Left lung (tissue), 10 donors: ENCODE data around the gene DOK7. TPM values are rescaled to one million over a fixed set of nuclear protein-coding genes. Genes with fewer than 3 reads are reported as not detected.

Experiments
- ATAC-seq: fragments of 200-7000 bp; cut with Tn5 transposase; one replicate; pipeline ENCODE4 v1.9.1; 2020; ENCODE audit warnings: moderate library complexity
- DNase-seq, 4 donors: peaks; one replicate each; pipeline ENCODE4 v3.0.0-alpha.2; 2013 to 2020
- H3K27ac ChIP-seq, 2 donors: fragments of 200-600 bp; sonication (generic) in 1 of 2; one replicate each; pipeline versions ENCODE4 v1.5.0 to v1.8.0; 2020 to 2021
- H3K27me3 ChIP-seq, 2 donors: fragments of 200-600 bp; sonication (generic) in 1 of 2; one replicate each; pipeline versions ENCODE4 v1.5.0 to v1.8.0; 2020 to 2021
- H3K36me3 ChIP-seq, 2 donors: fragments of 200-600 bp; sonication (generic) in 1 of 2; one replicate each; pipeline versions ENCODE4 v1.5.0 to v1.8.0; 2020 to 2021
- H3K4me1 ChIP-seq, 2 donors: fragments of 200-600 bp; one replicate each; pipeline ENCODE4 v1.8.0; 2021
- H3K4me3 ChIP-seq, 2 donors: fragments of 200-600 bp; sonication (generic) in 1 of 2; one replicate each; pipeline versions ENCODE4 v1.5.0 to v1.8.0; 2020 to 2021; ENCODE audit warnings: mild to moderate bottlenecking in 1 of 2
- H3K9me3 ChIP-seq, 2 donors: fragments of 200-600 bp; sonication (generic) in 1 of 2; one replicate each; pipeline versions ENCODE4 v1.5.0 to v1.8.0; 2020 to 2021
- CTCF ChIP-seq, 2 donors: fragments of 200-600 bp; sonication (generic) in 1 of 2; IDR thresholded peaks; one replicate each; pipeline versions ENCODE4 v1.5.0 to v1.8.0; 2021; ENCODE audit warnings: antibody characterized with exemption in 2 of 2
- intact Hi-C, 2 donors: fragments of 100-400 bp; cut with DNase I; formaldehyde crosslinking; loops; one replicate each; pipeline versions ENCODE4 v1.11.2 to v1.14.2; 2022
- polyA plus RNA-seq, 6 donors: library from polyadenylated mRNA; unstranded; fragments of 120-200 nt; gene quantifications; one replicate each; pipeline ENCODE4 v1.2.1, GENCODE V29; 2013; ENCODE audit not compliant: insufficient read length in 6 of 6
- total RNA-seq, 2 donors: library from RNA; stranded (reverse); fragmentation: NEBNext Ultra II Directional; extraction: Animal tissue kit (Norgen Biotek cat#: 25700); gene quantifications; one replicate each; pipeline ENCODE4 v1.2.1, GENCODE V29; 2021
- donor health status: DM: no; HTN: yes; CAD: no.
- donor health status: DM: no; HTN: no; CAD: no.

DOK7 gene
- total and polyA plus RNA-seq, 8 donors: 0.28 to 6.3 (median 1.2) TPM

GRCh38 chr4:3468154-3468553 lies 5.0 kb downstream of the DOK7 start:
- intact Hi-C loops: no loop called here
- Histone ChIP-seq H3K9me3 (no peaks in the 10 kb centered on the region), H3K4me1 (peaks cover 3 to 4% of the 10 kb centered on the region in 2 donors), H3K27ac (no peak overlapping the region), H3K27me3 (peaks cover 6 to 42% of the 10 kb centered on the region in 2 donors), H3K36me3 (no peaks in the 10 kb centered on the region), H3K4me3 (no peak overlapping the region)
- peak in 1 of 4 donors; percentile 29 for DNase-seq
- no peak for TF ChIP-seq CTCF (IDR thresholded peaks at IDR 0.05)
- no peak for ATAC-seq

- H3K36me3 ChIP-seq: no peaks in the 10 kb centered on the region
- no peak overlapping the region for H3K27ac ChIP-seq
- peaks cover 2 to 35% of the 10 kb centered on the region in 2 donors for H3K27me3 ChIP-seq
- H3K4me3 ChIP-seq: no peak overlapping the region
- H3K9me3 ChIP-seq: no peaks in the 10 kb centered on the region
- H3K4me1 ChIP-seq: no peaks in the 10 kb centered on the region
- ATAC-seq: no peak
- no peak for TF ChIP-seq CTCF (IDR thresholded peaks at IDR 0.05)
- intact Hi-C loops: no loop called here
- DNase-seq: peak in 1 of 4 donors; percentile 9
These were observed 5.7 kb downstream of the DOK7 start for GRCh38 chr4:3468804-3469203.

GRCh38 chr4:3469386-3470243 lies 6.5 kb downstream of the DOK7 start:
- H3K36me3 ChIP-seq: no peaks in the 10 kb centered on the region
- no peak for TF ChIP-seq CTCF (IDR thresholded peaks at IDR 0.05)
- intact Hi-C loops: no loop called here
- H3K27ac ChIP-seq: no peak overlapping the region
- no peak overlapping the region for H3K4me3 ChIP-seq
- H3K27me3 ChIP-seq: peaks cover 0 to 27% of the 10 kb centered on the region in 2 donors
- H3K4me1 ChIP-seq: no peaks in the 10 kb centered on the region
- no peaks in the 10 kb centered on the region for H3K9me3 ChIP-seq
- ATAC-seq: no peak
- peak in 1 of 4 donors; percentile 64 for DNase-seq

- DNase-seq (peak in 1 of 4 donors; percentile 55), ATAC-seq (no peak)
- Histone ChIP-seq H3K4me3 (no peak overlapping the region), H3K27me3 (peaks cover 0 to 23% of the 10 kb centered on the region in 2 donors), H3K27ac (no peak overlapping the region), H3K9me3 (no peaks in the 10 kb centered on the region), H3K36me3 (no peaks in the 10 kb centered on the region), H3K4me1 (no peaks in the 10 kb centered on the region)
- TF ChIP-seq CTCF (IDR thresholded peaks at IDR 0.05): no peak
- intact Hi-C loops: no loop called here
These were observed 7.4 kb downstream of the DOK7 start for GRCh38 chr4:3470244-3471097.
